HTR-8/SVneo (cell line): ENCODE results near the gene HORMAD2.
"Not testable (repeated sequence)": the region's sequence is repeated elsewhere in the genome, so short reads cannot be mapped to it uniquely, and the experiment has no call there.

Experiments
- DNase-seq: peaks from one replicate; pipeline ENCODE4 v3.0.0; 2011; ENCODE audit warnings: low spot score, mixed read lengths; ENCODE audit not compliant: insufficient read length
- FAIRE-seq: peaks from 2 replicates; lab custom pipeline; 2011; peaks lifted over from hg19 to GRCh38; lab: Jason Lieb, UNC

The HORMAD2 gene

GRCh38 chr22:30054764-30055069 is 25.5 kb upstream of the HORMAD2 start:
- DNase-seq (no peak), FAIRE-seq (no peak)

- DNase-seq (no peak), FAIRE-seq (no peak)
Measured at GRCh38 chr22:30056015-30056414, 24.2 kb upstream of the HORMAD2 start.

GRCh38 chr22:30057375-30057774 is 22.9 kb upstream of the HORMAD2 start:
- no peak for DNase-seq
- no peak for FAIRE-seq

- DNase-seq, FAIRE-seq: not testable (repeated sequence)
Measured at GRCh38 chr22:30059346-30060020, 20.8 kb upstream of the HORMAD2 start.

GRCh38 chr22:30061094-30061493 is 19.2 kb upstream of the HORMAD2 start:
- FAIRE-seq, DNase-seq: not testable (repeated sequence)

GRCh38 chr22:30062259-30062658 is 18.0 kb upstream of the HORMAD2 start:
- FAIRE-seq, result no peak
- DNase-seq, result no peak

- DNase-seq, result no peak
- FAIRE-seq, result no peak
Measured at GRCh38 chr22:30062950-30063349, 17.3 kb upstream of the HORMAD2 start.

GRCh38 chr22:30064172-30064571 is 16.1 kb upstream of the HORMAD2 start:
- FAIRE-seq (no peak), DNase-seq (no peak)

GRCh38 chr22:30073743-30074142 is 6.5 kb upstream of the HORMAD2 start:
- DNase-seq (no peak), FAIRE-seq (no peak)

GRCh38 chr22:30074147-30074546 is 6.1 kb upstream of the HORMAD2 start:
- FAIRE-seq (no peak), DNase-seq (no peak)

- no peak for DNase-seq
- FAIRE-seq, result no peak
Measured at GRCh38 chr22:30074994-30075393, 5.3 kb upstream of the HORMAD2 start.

- no peak for FAIRE-seq
- no peak for DNase-seq
Measured at GRCh38 chr22:30077279-30077880, 2.9 kb upstream of the HORMAD2 start.

- FAIRE-seq (no peak), DNase-seq (no peak)
Measured at GRCh38 chr22:30078320-30079311, 1.6 kb upstream of the HORMAD2 start.

- DNase-seq (no peak), FAIRE-seq (no peak)
Measured at GRCh38 chr22:30080805-30081204, 541 bp downstream of the HORMAD2 start.

- DNase-seq (no peak), FAIRE-seq (no peak)
Measured at GRCh38 chr22:30086496-30086895, 6.2 kb downstream of the HORMAD2 start.

- FAIRE-seq, DNase-seq: not testable (repeated sequence)
Measured at GRCh38 chr22:30087037-30087436, 6.8 kb downstream of the HORMAD2 start.

- FAIRE-seq, result peak; percentile 4
- DNase-seq, result no peak
Measured at GRCh38 chr22:30087611-30088010, 7.3 kb downstream of the HORMAD2 start.

GRCh38 chr22:30088468-30088867 is 8.2 kb downstream of the HORMAD2 start:
- DNase-seq (no peak), FAIRE-seq (no peak)

GRCh38 chr22:30089655-30089974 is 9.4 kb downstream of the HORMAD2 start:
- FAIRE-seq (no peak), DNase-seq (no peak)

GRCh38 chr22:30092686-30093085 is 12.4 kb downstream of the HORMAD2 start:
- no peak for DNase-seq
- no peak for FAIRE-seq

GRCh38 chr22:30094804-30095203 is 14.5 kb downstream of the HORMAD2 start:
- no peak for FAIRE-seq
- DNase-seq, result no peak
